Right atrium auricular region (tissue), 2 donors: Measurements from ENCODE around the gene BTC. TPM values are rescaled to one million over a fixed set of nuclear protein-coding genes. Genes with fewer than 3 reads are reported as not detected.
A peak's percentile ranks its signal among the peaks of the same experiment; 100 is the strongest.

Experiments used
- DNase-seq: peaks from one replicate; pipeline ENCODE4 v3.0.0-alpha.2; 2019; ENCODE audit warnings: low spot score
- H3K27ac ChIP-seq, 2 donors: fragments of 200-600 bp; sonication (generic); 1 replicate in 1 of 2; 2 replicates in 1 of 2; pipeline ENCODE4 v1.5.1; 2016 to 2019
- H3K27me3 ChIP-seq, 2 donors: fragments of 200-600 bp; sonication (generic); one replicate each; pipeline versions ENCODE4 v1.5.1 to v1.6.0; 2017 to 2019
- H3K36me3 ChIP-seq: fragments of 200-600 bp; sonication (generic); one replicate; pipeline ENCODE4 v1.5.1; 2016
- H3K4me1 ChIP-seq, 2 donors: fragments of 200-600 bp; sonication (generic); one replicate each; pipeline versions ENCODE4 v1.5.1 to v1.6.0; 2017 to 2019
- H3K4me3 ChIP-seq, 2 donors: fragments of 200-600 bp; sonication (generic); 1 replicate in 1 of 2; 2 replicates in 1 of 2; pipeline ENCODE4 v1.5.1; 2017 to 2019; ENCODE audit warnings: mild to moderate bottlenecking in 1 of 2, moderate library complexity in 1 of 2
- H3K9me3 ChIP-seq, 2 donors: fragments of 200-600 bp; sonication (generic); one replicate each; pipeline ENCODE4 v1.5.1; 2019
- total RNA-seq, 2 donors: library from RNA; depleted of rRNA; stranded (reverse); fragments of >200 nt; gene quantifications; one replicate each; pipeline ENCODE4 v1.1.0, GENCODE V29; 2016
- TF ChIP-seq, protein P1 (sequence below), 2 donors: fragments of 200-600 bp; sonication (generic); IDR thresholded peaks; one replicate each; pipeline ENCODE4 v1.5.1; 2019; ENCODE audit warnings: antibody characterized with exemption in 2 of 2

Gene BTC, protein sequence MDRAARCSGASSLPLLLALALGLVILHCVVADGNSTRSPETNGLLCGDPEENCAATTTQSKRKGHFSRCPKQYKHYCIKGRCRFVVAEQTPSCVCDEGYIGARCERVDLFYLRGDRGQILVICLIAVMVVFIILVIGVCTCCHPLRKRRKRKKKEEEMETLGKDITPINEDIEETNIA
- total RNA-seq, result under 1 TPM in 1 of 2 donors, not detected in 1; 0.12 TPM

GRCh38 chr4:74794382-74795010 is at the start of gene BTC:
TSS of gene BTC (minus strand) at chr4:74794523. CDS start at chr4:74794325, 198 bp downstream.
- DNase-seq, result no peak
- no peaks in the 10 kb centered on the region for H3K36me3 ChIP-seq
- H3K9me3 ChIP-seq, result no peaks in the 10 kb centered on the region
- peak within 1 kb of the TSS; percentile 36 to 57 for H3K4me3 ChIP-seq
- no peak within 1 kb of the TSS for H3K27ac ChIP-seq
- no peaks in the 10 kb centered on the region for H3K27me3 ChIP-seq
- TF ChIP-seq, protein P1, sequence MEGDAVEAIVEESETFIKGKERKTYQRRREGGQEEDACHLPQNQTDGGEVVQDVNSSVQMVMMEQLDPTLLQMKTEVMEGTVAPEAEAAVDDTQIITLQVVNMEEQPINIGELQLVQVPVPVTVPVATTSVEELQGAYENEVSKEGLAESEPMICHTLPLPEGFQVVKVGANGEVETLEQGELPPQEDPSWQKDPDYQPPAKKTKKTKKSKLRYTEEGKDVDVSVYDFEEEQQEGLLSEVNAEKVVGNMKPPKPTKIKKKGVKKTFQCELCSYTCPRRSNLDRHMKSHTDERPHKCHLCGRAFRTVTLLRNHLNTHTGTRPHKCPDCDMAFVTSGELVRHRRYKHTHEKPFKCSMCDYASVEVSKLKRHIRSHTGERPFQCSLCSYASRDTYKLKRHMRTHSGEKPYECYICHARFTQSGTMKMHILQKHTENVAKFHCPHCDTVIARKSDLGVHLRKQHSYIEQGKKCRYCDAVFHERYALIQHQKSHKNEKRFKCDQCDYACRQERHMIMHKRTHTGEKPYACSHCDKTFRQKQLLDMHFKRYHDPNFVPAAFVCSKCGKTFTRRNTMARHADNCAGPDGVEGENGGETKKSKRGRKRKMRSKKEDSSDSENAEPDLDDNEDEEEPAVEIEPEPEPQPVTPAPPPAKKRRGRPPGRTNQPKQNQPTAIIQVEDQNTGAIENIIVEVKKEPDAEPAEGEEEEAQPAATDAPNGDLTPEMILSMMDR (IDR thresholded peaks at IDR 0.05), result no peak
- peaks cover 0 to 7% of the 10 kb centered on the region in 2 donors for H3K4me1 ChIP-seq

DNA sequence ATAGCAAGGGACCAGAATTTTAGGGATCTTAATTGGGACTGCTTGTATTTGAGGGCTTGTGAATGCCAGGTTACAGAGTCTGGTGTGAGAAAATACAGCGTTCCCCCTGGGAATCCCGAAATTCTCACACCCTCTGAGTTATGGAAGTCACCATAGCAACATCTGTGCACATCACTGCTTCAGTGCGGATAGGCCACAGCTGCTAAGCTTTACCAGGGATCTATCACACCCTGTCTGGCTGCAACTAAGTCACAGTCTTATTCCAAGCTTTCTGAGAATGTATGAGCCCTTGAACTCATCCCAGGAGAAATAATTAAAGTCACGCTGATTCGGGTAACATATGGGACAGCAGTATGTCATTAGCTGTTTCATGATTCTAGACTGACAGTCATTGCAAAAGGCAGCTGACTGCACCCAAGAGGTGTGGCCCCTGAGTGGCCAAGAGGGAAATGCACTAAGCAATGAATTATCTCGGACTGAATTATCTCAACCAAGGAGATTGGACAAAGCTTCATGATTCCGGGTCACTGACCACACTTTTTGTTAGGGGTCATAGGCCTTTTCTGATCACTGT is 46.7 kb upstream of the BTC start:
- H3K36me3 ChIP-seq, result no peaks in the 10 kb centered on the region
- TF ChIP-seq, protein P1 (IDR thresholded peaks at IDR 0.05), result no peak
- H3K4me3 ChIP-seq, result no peak overlapping the region
- no peaks in the 10 kb centered on the region for H3K9me3 ChIP-seq
- H3K4me1 ChIP-seq, result no peaks in the 10 kb centered on the region
- no peak for DNase-seq
- no peaks in the 10 kb centered on the region for H3K27me3 ChIP-seq
- no peak overlapping the region for H3K27ac ChIP-seq

DNA sequence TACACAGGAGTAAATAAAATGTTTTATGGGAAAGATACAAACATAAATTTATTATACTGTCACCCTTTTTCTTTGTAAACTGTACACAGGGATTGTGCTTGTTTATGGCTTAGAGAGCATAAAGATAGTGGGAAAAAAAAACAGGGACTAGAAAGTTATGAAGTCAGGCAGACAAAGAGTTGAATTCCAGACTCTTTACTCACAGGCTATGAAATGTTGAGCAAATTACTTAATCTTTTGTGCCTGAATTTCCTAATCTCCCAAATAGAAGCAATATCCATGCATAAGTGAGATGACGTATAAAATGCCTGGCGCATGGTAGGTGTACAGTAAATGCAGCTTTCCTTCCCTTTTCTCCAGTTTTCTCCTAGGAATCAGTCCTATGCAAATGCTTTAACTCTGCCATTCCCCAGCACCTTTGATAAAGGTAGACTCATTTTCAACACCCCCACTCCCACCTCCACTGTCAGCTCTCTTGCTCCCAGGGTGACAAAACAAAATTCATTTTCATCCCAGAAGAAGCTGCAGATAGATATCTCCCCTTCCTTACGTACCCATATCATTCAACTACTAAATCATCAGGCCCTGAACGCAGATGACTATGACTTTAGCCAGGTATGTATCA is 44.5 kb upstream of the BTC start:
- Histone ChIP-seq H3K9me3 (no peaks in the 10 kb centered on the region), H3K27ac (no peak overlapping the region), H3K36me3 (no peaks in the 10 kb centered on the region), H3K27me3 (no peaks in the 10 kb centered on the region), H3K4me3 (no peak overlapping the region), H3K4me1 (no peaks in the 10 kb centered on the region)
- TF ChIP-seq, protein P1 (IDR thresholded peaks at IDR 0.05), result no peak
- no peak for DNase-seq

GRCh38 chr4:74830928-74831327 is 36.6 kb upstream of the BTC start:
- TF ChIP-seq, protein P1 (IDR thresholded peaks at IDR 0.05), result no peak
- H3K4me1 ChIP-seq, result no peaks in the 10 kb centered on the region
- no peaks in the 10 kb centered on the region for H3K36me3 ChIP-seq
- peaks cover 0 to 16% of the 10 kb centered on the region in 2 donors for H3K9me3 ChIP-seq
- H3K4me3 ChIP-seq, result no peak overlapping the region
- no peaks in the 10 kb centered on the region for H3K27me3 ChIP-seq
- no peak for DNase-seq
- no peak overlapping the region for H3K27ac ChIP-seq

GRCh38 chr4:74823194-74823593 is 28.9 kb upstream of the BTC start:
- H3K36me3 ChIP-seq, result no peaks in the 10 kb centered on the region
- no peak for DNase-seq
- H3K9me3 ChIP-seq, result no peaks in the 10 kb centered on the region
- TF ChIP-seq, protein P1 (IDR thresholded peaks at IDR 0.05), result no peak
- no peaks in the 10 kb centered on the region for H3K4me1 ChIP-seq
- no peaks in the 10 kb centered on the region for H3K27me3 ChIP-seq
- H3K27ac ChIP-seq, result no peak overlapping the region
- no peak overlapping the region for H3K4me3 ChIP-seq
